Mammary epithelial cell (primary cell): Measurements from ENCODE around the gene ZBTB43.

ENCODE experiments used
- CTCF ChIP-seq, 2 donors: IDR thresholded peaks in 1 of 2; conservative IDR thresholded peaks in 1 of 2; 2 replicates each; pipeline ENCODE4 v1.5.1; 2011 to 2012; ENCODE audit warnings: inconsistent platforms in 2 of 2, low read length in 2 of 2, mild to moderate bottlenecking in 2 of 2, control low read depth in 1 of 2, low read depth in 1 of 2; ENCODE audit not compliant: insufficient read depth in 1 of 2; ENCODE audit errors: extremely low read depth in 1 of 2
- EZH2 ChIP-seq: IDR thresholded peaks from 2 replicates; pipeline ENCODE4 v1.6.1; 2012; ENCODE audit warnings: low read length, inconsistent platforms, borderline replicate concordance

GRCh38 chr9:126829035-126829434 is 24.2 kb downstream of the ZBTB43 start:
- TF ChIP-seq EZH2 (no peak), CTCF (conservative IDR thresholded peaks at IDR 0.05 in 1 of 2, IDR thresholded peaks at IDR 0.05 in 1 of 2; ENCODE audit: extremely low read depth in 1 of 2, insufficient read depth in 1 of 2, low read depth in 1 of 2, low read length in 2 of 2) (no peak)
